ENCODE measurements around the gene DLK1. TPM values are rescaled to one million over a fixed set of nuclear protein-coding genes. Genes with fewer than 3 reads are reported as not detected.

The DLK1 gene
- total RNA-seq, 2 donors from 2014 or later, result 2.2 TPM; not detected in 1

GRCh38 chr14:100721568-100721967 lies 5.1 kb upstream of the DLK1 start:
- H3K9ac ChIP-seq (ENCODE audit: low read depth in 2 of 2, low read length in 2 of 2), result no peak overlapping the region
- no peaks in the 10 kb centered on the region for H3K4me1 ChIP-seq
- no peak overlapping the region for H3K27ac ChIP-seq
- intact Hi-C loops (cut with DNase I), result no loop called here
- no peak for DNase-seq
- peaks cover 7% of the 10 kb centered on the region for H3K27me3 ChIP-seq
- no peaks in the 10 kb centered on the region for H3K9me3 ChIP-seq
- TF ChIP-seq CTCF (IDR thresholded peaks at IDR 0.05), result no peak
- no peak overlapping the region for H3K4me3 ChIP-seq
- H3K36me3 ChIP-seq, result no peaks in the 10 kb centered on the region

- intact Hi-C loops (cut with DNase I), result no loop called here
- no peaks in the 10 kb centered on the region for H3K9me3 ChIP-seq
- H3K27ac ChIP-seq, result no peak overlapping the region
- H3K27me3 ChIP-seq, result peaks cover 13% of the 10 kb centered on the region
- DNase-seq, result no peak
- no peaks in the 10 kb centered on the region for H3K4me1 ChIP-seq
- H3K9ac ChIP-seq (ENCODE audit: low read depth in 2 of 2, low read length in 2 of 2), result no peak overlapping the region
- H3K36me3 ChIP-seq, result no peaks in the 10 kb centered on the region
- TF ChIP-seq CTCF (IDR thresholded peaks at IDR 0.05), result no peak
- H3K4me3 ChIP-seq, result no peak overlapping the region
Observed at GRCh38 chr14:100722367-100722766, 4.3 kb upstream of the DLK1 start.

GRCh38 chr14:100723135-100723829 lies 3.4 kb upstream of the DLK1 start:
- Histone ChIP-seq H3K27me3 (peaks cover 16% of the 10 kb centered on the region), H3K27ac (no peak overlapping the region), H3K9ac (ENCODE audit: low read depth in 2 of 2, low read length in 2 of 2) (no peak overlapping the region), H3K9me3 (no peaks in the 10 kb centered on the region), H3K4me1 (no peaks in the 10 kb centered on the region), H3K4me3 (no peak overlapping the region), H3K36me3 (no peaks in the 10 kb centered on the region)
- intact Hi-C loops (cut with DNase I), result no loop called here
- DNase-seq, result no peak
- TF ChIP-seq CTCF (IDR thresholded peaks at IDR 0.05), result no peak

GRCh38 chr14:100723830-100724437 lies 2.8 kb upstream of the DLK1 start:
- H3K36me3 ChIP-seq, result no peaks in the 10 kb centered on the region
- no peak overlapping the region for H3K9ac ChIP-seq (ENCODE audit: low read depth in 2 of 2, low read length in 2 of 2)
- intact Hi-C loops (cut with DNase I), result no loop called here
- H3K27ac ChIP-seq, result no peak overlapping the region
- TF ChIP-seq CTCF (IDR thresholded peaks at IDR 0.05), result no peak
- H3K27me3 ChIP-seq, result peaks cover 16% of the 10 kb centered on the region
- no peaks in the 10 kb centered on the region for H3K9me3 ChIP-seq
- no peaks in the 10 kb centered on the region for H3K4me1 ChIP-seq
- H3K4me3 ChIP-seq, result no peak overlapping the region
- no peak for DNase-seq

GRCh38 chr14:100724536-100724935 lies 2.2 kb upstream of the DLK1 start:
- no peaks in the 10 kb centered on the region for H3K4me1 ChIP-seq
- no peaks in the 10 kb centered on the region for H3K36me3 ChIP-seq
- H3K9ac ChIP-seq (ENCODE audit: low read depth in 2 of 2, low read length in 2 of 2), result no peak overlapping the region
- no peak for TF ChIP-seq CTCF (IDR thresholded peaks at IDR 0.05)
- peaks cover 16% of the 10 kb centered on the region for H3K27me3 ChIP-seq
- intact Hi-C loops (cut with DNase I), result no loop called here
- DNase-seq, result no peak
- H3K4me3 ChIP-seq, result no peak overlapping the region
- H3K9me3 ChIP-seq, result no peaks in the 10 kb centered on the region
- no peak overlapping the region for H3K27ac ChIP-seq
